ENCODE data around the gene CRTC1. TPM values are rescaled to one million over a fixed set of nuclear protein-coding genes. Genes with fewer than 3 reads are reported as not detected.

Gene CRTC1
- total and polyA plus RNA-seq, 4 donors = 1.5 to 3.5 (median 1.9) TPM

DNA sequence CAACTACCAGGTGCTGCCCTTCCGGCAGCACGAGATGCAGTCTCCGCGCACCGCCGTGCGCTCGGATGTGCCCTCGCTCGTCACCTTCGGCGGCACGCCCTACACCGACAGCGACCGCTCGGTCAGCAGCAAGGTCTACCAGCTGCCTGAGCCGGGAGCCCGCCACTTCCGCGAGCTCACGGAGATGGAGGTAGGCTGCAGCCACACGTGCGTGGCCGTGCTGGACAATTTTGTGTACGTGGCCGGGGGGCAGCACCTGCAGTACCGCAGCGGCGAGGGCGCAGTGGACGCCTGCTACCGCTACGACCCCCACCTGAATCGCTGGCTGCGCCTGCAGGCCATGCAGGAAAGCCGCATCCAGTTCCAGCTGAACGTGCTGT lies 15.2 kb upstream of the CRTC1 start (continued):
- TF ChIP-seq, protein P1, sequence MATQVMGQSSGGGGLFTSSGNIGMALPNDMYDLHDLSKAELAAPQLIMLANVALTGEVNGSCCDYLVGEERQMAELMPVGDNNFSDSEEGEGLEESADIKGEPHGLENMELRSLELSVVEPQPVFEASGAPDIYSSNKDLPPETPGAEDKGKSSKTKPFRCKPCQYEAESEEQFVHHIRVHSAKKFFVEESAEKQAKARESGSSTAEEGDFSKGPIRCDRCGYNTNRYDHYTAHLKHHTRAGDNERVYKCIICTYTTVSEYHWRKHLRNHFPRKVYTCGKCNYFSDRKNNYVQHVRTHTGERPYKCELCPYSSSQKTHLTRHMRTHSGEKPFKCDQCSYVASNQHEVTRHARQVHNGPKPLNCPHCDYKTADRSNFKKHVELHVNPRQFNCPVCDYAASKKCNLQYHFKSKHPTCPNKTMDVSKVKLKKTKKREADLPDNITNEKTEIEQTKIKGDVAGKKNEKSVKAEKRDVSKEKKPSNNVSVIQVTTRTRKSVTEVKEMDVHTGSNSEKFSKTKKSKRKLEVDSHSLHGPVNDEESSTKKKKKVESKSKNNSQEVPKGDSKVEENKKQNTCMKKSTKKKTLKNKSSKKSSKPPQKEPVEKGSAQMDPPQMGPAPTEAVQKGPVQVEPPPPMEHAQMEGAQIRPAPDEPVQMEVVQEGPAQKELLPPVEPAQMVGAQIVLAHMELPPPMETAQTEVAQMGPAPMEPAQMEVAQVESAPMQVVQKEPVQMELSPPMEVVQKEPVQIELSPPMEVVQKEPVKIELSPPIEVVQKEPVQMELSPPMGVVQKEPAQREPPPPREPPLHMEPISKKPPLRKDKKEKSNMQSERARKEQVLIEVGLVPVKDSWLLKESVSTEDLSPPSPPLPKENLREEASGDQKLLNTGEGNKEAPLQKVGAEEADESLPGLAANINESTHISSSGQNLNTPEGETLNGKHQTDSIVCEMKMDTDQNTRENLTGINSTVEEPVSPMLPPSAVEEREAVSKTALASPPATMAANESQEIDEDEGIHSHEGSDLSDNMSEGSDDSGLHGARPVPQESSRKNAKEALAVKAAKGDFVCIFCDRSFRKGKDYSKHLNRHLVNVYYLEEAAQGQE (IDR thresholded peaks at IDR 0.05) = no peak
- TF ChIP-seq, protein P2, sequence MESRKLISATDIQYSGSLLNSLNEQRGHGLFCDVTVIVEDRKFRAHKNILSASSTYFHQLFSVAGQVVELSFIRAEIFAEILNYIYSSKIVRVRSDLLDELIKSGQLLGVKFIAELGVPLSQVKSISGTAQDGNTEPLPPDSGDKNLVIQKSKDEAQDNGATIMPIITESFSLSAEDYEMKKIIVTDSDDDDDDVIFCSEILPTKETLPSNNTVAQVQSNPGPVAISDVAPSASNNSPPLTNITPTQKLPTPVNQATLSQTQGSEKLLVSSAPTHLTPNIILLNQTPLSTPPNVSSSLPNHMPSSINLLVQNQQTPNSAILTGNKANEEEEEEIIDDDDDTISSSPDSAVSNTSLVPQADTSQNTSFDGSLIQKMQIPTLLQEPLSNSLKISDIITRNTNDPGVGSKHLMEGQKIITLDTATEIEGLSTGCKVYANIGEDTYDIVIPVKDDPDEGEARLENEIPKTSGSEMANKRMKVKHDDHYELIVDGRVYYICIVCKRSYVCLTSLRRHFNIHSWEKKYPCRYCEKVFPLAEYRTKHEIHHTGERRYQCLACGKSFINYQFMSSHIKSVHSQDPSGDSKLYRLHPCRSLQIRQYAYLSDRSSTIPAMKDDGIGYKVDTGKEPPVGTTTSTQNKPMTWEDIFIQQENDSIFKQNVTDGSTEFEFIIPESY (IDR thresholded peaks at IDR 0.05) = no peak
- TF ChIP-seq JUND (IDR thresholded peaks at IDR 0.05) (no peak), TAF1 (conservative IDR thresholded peaks at IDR 0.05) (no peak), NR2F2 (IDR thresholded peaks at IDR 0.05) (no peak), RAD21 (IDR thresholded peaks at IDR 0.05) (no peak), YY1 (IDR thresholded peaks at IDR 0.05) (no peak), FOXA1 (IDR thresholded peaks at IDR 0.05) (no peak)

DNA sequence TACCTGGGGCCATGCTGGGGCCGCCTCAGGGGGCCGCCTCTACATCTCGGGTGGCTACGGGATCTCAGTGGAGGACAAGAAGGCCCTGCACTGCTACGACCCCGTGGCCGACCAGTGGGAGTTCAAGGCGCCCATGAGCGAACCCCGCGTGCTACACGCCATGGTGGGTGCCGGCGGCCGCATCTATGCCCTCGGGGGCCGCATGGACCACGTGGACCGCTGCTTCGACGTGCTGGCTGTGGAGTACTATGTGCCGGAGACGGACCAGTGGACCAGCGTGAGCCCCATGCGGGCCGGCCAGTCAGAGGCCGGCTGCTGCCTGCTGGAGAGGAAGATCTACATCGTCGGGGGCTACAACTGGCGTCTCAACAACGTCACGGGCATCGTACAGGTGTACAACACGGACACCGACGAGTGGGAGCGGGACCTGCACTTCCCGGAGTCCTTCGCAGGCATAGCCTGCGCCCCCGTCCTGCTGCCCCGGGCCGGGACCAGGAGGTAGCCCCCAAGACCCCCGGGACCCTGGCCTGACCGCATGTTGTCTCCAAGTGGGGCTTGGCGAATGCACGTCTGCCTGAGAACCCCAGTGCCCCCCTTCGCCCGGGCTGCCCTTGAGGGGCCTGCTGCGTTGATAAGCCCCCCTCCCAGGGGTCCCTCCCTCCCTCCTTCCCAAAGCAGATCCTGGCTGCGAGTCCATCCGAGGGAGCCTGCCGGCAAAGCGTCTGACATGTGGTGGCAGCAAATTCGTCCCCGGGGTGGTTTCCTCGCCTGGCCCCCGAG lies 14.5 kb upstream of the CRTC1 start:
- Histone ChIP-seq H3K27me3 (ENCODE audit: control insufficient read depth in 4 of 4, insufficient read depth in 4 of 4, low read length in 3 of 4) (no peaks in the 10 kb centered on the region), H3K4me3 (ENCODE audit: low read depth in 1 of 3, low read length in 3 of 3) (no peak overlapping the region), H3K9me3 (ENCODE audit: control insufficient read depth in 4 of 4, low read length in 3 of 4) (no peaks in the 10 kb centered on the region), H3K9ac (ENCODE audit: low read depth in 1 of 2, low read length in 2 of 2) (no peak overlapping the region), H3K36me3 (ENCODE audit: control insufficient read depth in 4 of 4, insufficient read depth in 3 of 4, low read depth in 1 of 4, low read length in 3 of 4) (peaks cover 0 to 23% (median 10%) of the 10 kb centered on the region in 4 donors), H3K4me1 (ENCODE audit: control insufficient read depth in 4 of 4, insufficient read depth in 4 of 4, low read length in 3 of 4) (no peaks in the 10 kb centered on the region), H3K27ac (ENCODE audit: low read depth in 1 of 2, low read length in 2 of 2) (no peak overlapping the region)
- DNase-seq (ENCODE audit: low spot score) = no peak
- no peak for TF ChIP-seq EGR1 (IDR thresholded peaks at IDR 0.05; ENCODE audit: low read depth in 2 of 2)
- TF ChIP-seq RAD21 (IDR thresholded peaks at IDR 0.05) = no peak
- TF ChIP-seq, protein P3, sequence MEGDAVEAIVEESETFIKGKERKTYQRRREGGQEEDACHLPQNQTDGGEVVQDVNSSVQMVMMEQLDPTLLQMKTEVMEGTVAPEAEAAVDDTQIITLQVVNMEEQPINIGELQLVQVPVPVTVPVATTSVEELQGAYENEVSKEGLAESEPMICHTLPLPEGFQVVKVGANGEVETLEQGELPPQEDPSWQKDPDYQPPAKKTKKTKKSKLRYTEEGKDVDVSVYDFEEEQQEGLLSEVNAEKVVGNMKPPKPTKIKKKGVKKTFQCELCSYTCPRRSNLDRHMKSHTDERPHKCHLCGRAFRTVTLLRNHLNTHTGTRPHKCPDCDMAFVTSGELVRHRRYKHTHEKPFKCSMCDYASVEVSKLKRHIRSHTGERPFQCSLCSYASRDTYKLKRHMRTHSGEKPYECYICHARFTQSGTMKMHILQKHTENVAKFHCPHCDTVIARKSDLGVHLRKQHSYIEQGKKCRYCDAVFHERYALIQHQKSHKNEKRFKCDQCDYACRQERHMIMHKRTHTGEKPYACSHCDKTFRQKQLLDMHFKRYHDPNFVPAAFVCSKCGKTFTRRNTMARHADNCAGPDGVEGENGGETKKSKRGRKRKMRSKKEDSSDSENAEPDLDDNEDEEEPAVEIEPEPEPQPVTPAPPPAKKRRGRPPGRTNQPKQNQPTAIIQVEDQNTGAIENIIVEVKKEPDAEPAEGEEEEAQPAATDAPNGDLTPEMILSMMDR (IDR thresholded peaks at IDR 0.05; ENCODE audit: low read depth, low read length, missing input control) = no peak
- TF ChIP-seq HNF4A (conservative IDR thresholded peaks at IDR 0.05) = no peak
- TF ChIP-seq SP1 (IDR thresholded peaks at IDR 0.05) = no peak
- TF ChIP-seq, protein P2 (IDR thresholded peaks at IDR 0.05) = no peak
- no peak for TF ChIP-seq TAF1 (conservative IDR thresholded peaks at IDR 0.05)
- TF ChIP-seq FOXA1 (IDR thresholded peaks at IDR 0.05) = no peak
- TF ChIP-seq NR2F2 (IDR thresholded peaks at IDR 0.05) = no peak
- no peak for TF ChIP-seq YY1 (IDR thresholded peaks at IDR 0.05)
- TF ChIP-seq, protein P4, sequence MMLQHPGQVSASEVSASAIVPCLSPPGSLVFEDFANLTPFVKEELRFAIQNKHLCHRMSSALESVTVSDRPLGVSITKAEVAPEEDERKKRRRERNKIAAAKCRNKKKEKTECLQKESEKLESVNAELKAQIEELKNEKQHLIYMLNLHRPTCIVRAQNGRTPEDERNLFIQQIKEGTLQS (IDR thresholded peaks at IDR 0.05) = no peak
- no peak for TF ChIP-seq GABPA (IDR thresholded peaks at IDR 0.05 in 1 of 2, conservative IDR thresholded peaks at IDR 0.05 in 1 of 2)
- TF ChIP-seq FOXA2 (IDR thresholded peaks at IDR 0.05) = no peak
- WGBS = 98% methylated on average over 58 of the region's 58 CpGs

Data from liver (tissue), 9 donors.